ENCODE data around the gene CADM1. TPM values are rescaled to one million over a fixed set of nuclear protein-coding genes. Genes with fewer than 3 reads are reported as not detected.
A peak's percentile ranks its signal among the peaks of the same experiment; 100 is the strongest.

Gene CADM1
- total and polyA plus RNA-seq, 8 donors: 0.58 to 29.7 (median 5.3) TPM

GRCh38 chr11:115500547-115501501 lies 3.4 kb downstream of the CADM1 start:
- WGBS, 5 donors: 44 to 55% (median 49%) methylated on average over 14 of the region's 14 CpGs
- TF ChIP-seq POLR2AphosphoS5 (IDR thresholded peaks at IDR 0.05): no peak
- no peak for TF ChIP-seq CTCF (IDR thresholded peaks at IDR 0.05)
- TF ChIP-seq EP300 (IDR thresholded peaks at IDR 0.05): no peak
- no peak for TF ChIP-seq POLR2A (IDR thresholded peaks at IDR 0.05)
- Histone ChIP-seq H3K27me3 (peaks cover 0 to 49% (median 21%) of the 10 kb centered on the region in 3 donors), H3K9me3 (no peaks in the 10 kb centered on the region), H3K4me1 (peaks cover 9 to 49% (median 37%) of the 10 kb centered on the region in 4 donors), H3K4me3 (peak overlapping the region in 1 of 4 donors; percentile 79), H3K36me3 (no peaks in the 10 kb centered on the region), H3K27ac (peak overlapping the region in 1 of 5 donors; percentile 17)
- peak in 1 of 2 donors; percentile 51 for DNase-seq
- intact Hi-C loops (cut with DNase I; ENCODE audit: low total_unique reads): no loop called here

GRCh38 chr11:115499891-115500290 lies 4.3 kb downstream of the CADM1 start:
- Histone ChIP-seq H3K4me1 (peaks cover 9 to 42% (median 31%) of the 10 kb centered on the region in 4 donors), H3K36me3 (no peaks in the 10 kb centered on the region), H3K27ac (no peak overlapping the region), H3K4me3 (no peak overlapping the region), H3K9me3 (no peaks in the 10 kb centered on the region), H3K27me3 (peaks cover 0 to 41% (median 21%) of the 10 kb centered on the region in 3 donors)
- WGBS, 5 donors: 84 to 95% (median 88%) methylated on average over 2 of the region's 2 CpGs
- intact Hi-C loops (cut with DNase I; ENCODE audit: low total_unique reads): no loop called here
- TF ChIP-seq EP300 (IDR thresholded peaks at IDR 0.05): no peak
- no peak for TF ChIP-seq POLR2AphosphoS5 (IDR thresholded peaks at IDR 0.05)
- no peak for TF ChIP-seq POLR2A (IDR thresholded peaks at IDR 0.05)
- TF ChIP-seq CTCF (IDR thresholded peaks at IDR 0.05): no peak
- DNase-seq: no peak

GRCh38 chr11:115499241-115499799 lies 4.9 kb downstream of the CADM1 start:
- intact Hi-C loops (cut with DNase I; ENCODE audit: low total_unique reads): no loop called here
- H3K9me3 ChIP-seq: no peaks in the 10 kb centered on the region
- H3K27me3 ChIP-seq: peaks cover 0 to 35% (median 20%) of the 10 kb centered on the region in 3 donors
- no peak overlapping the region for H3K27ac ChIP-seq
- no peak for TF ChIP-seq EP300 (IDR thresholded peaks at IDR 0.05)
- no peak for TF ChIP-seq CTCF (IDR thresholded peaks at IDR 0.05)
- no peak for TF ChIP-seq POLR2AphosphoS5 (IDR thresholded peaks at IDR 0.05)
- TF ChIP-seq POLR2A (IDR thresholded peaks at IDR 0.05): no peak
- H3K36me3 ChIP-seq: no peaks in the 10 kb centered on the region
- no peak for DNase-seq
- WGBS, 5 donors: 79 to 88% (median 81%) methylated on average over 4 of the region's 4 CpGs
- H3K4me1 ChIP-seq: peaks cover 9 to 39% (median 28%) of the 10 kb centered on the region in 4 donors
- H3K4me3 ChIP-seq: no peak overlapping the region

- Histone ChIP-seq H3K27me3 (peaks cover 0 to 25% (median 10%) of the 10 kb centered on the region in 3 donors), H3K4me3 (no peak overlapping the region), H3K27ac (no peak overlapping the region), H3K9me3 (no peaks in the 10 kb centered on the region), H3K36me3 (no peaks in the 10 kb centered on the region), H3K4me1 (peaks cover 7 to 36% (median 18%) of the 10 kb centered on the region in 4 donors)
- WGBS, 5 donors: 54 to 76% (median 57%) methylated on average over 9 of the region's 9 CpGs
- TF ChIP-seq EP300 (IDR thresholded peaks at IDR 0.05) (no peak), POLR2AphosphoS5 (IDR thresholded peaks at IDR 0.05) (no peak), POLR2A (IDR thresholded peaks at IDR 0.05) (no peak), CTCF (IDR thresholded peaks at IDR 0.05) (no peak)
- intact Hi-C loops (cut with DNase I; ENCODE audit: low total_unique reads): no loop called here
- no peak for DNase-seq
Observed at GRCh38 chr11:115498354-115498753, 5.9 kb downstream of the CADM1 start.

All from stomach (tissue), 9 donors.